OCI-LY7 (cell line): ENCODE results near the gene ZNF324B. TPM values are rescaled to one million over a fixed set of nuclear protein-coding genes. Genes with fewer than 3 reads are reported as not detected.

Experiments
- BruUV-seq: library from RNA; stranded (reverse); fragments of 400-500 nt; replicated peaks from 2 replicates; lab custom pipeline; 2021; lab: Mats Ljungman, UMichigan
- CTCF ChIA-PET: fragments of 300-600 bp; sonication (Branson Sonifier 250); formaldehyde crosslinking; loops from one replicate; lab custom pipeline; 2022; ENCODE audit warnings: antibody characterized with exemption; ENCODE audit not compliant: unreplicated experiment; lab: Charles Lee
- POLR2A ChIA-PET: fragments of 300-600 bp; sonication (Branson Sonifier 250); formaldehyde crosslinking; loops from one replicate; lab custom pipeline; 2022; ENCODE audit warnings: antibody characterized with exemption; lab: Charles Lee
- DNase-seq: peaks from one replicate; pipeline ENCODE4 v3.0.0-alpha.2; 2015; ENCODE audit warnings: low spot score
- H2AFZ ChIP-seq: fragments of 200-600 bp; sonication (generic), shearing (Covaris generic); 2 replicates; pipeline ENCODE4 v1.6.1; 2014; ENCODE audit warnings: mild to moderate bottlenecking, antibody characterized with exemption, low read length, moderate library complexity
- H3K27ac ChIP-seq: fragments of 200-600 bp; sonication (generic); 2 replicates; pipeline ENCODE4 v1.5.1; 2014; ENCODE audit warnings: mixed run types, low read depth, mild to moderate bottlenecking, moderate library complexity, low read length, inconsistent platforms; ENCODE audit not compliant: poor library complexity, severe bottlenecking
- H3K36me3 ChIP-seq: fragments of 200-600 bp; sonication (generic); 2 replicates; pipeline ENCODE4 v1.6.1; 2014; ENCODE audit warnings: mild to moderate bottlenecking, antibody characterized with exemption, low read length, moderate library complexity, mixed read lengths; ENCODE audit not compliant: insufficient read depth
- H3K4me1 ChIP-seq: fragments of 200-600 bp; sonication (generic); 2 replicates; pipeline ENCODE4 v1.5.1; 2014; ENCODE audit warnings: mild to moderate bottlenecking, low read length; ENCODE audit not compliant: insufficient read depth, poor library complexity, severe bottlenecking
- H3K4me2 ChIP-seq: fragments of 200-600 bp; sonication (generic); 2 replicates; pipeline ENCODE4 v1.6.1; 2014; ENCODE audit warnings: mild to moderate bottlenecking, low read length
- H3K4me3 ChIP-seq: fragments of 200-600 bp; sonication (generic); 2 replicates; pipeline ENCODE4 v1.5.1; 2014; ENCODE audit warnings: mild to moderate bottlenecking, low read depth, low read length; ENCODE audit not compliant: poor library complexity, severe bottlenecking
- H3K79me2 ChIP-seq: fragments of 200-600 bp; sonication (generic); 2 replicates; pipeline ENCODE4 v1.6.1; 2016; ENCODE audit warnings: low read depth, mild to moderate bottlenecking, low read length, moderate library complexity, mixed read lengths; ENCODE audit not compliant: insufficient read depth
- H3K9me2 ChIP-seq: fragments of 200-600 bp; sonication (generic); 2 replicates; pipeline ENCODE4 v1.6.1; 2016; ENCODE audit warnings: mild to moderate bottlenecking, low read length, mixed read lengths; ENCODE audit not compliant: insufficient read depth
- H3K9me3 ChIP-seq: fragments of 200-600 bp; sonication (generic); 2 replicates; pipeline ENCODE4 v1.6.1; 2014; ENCODE audit warnings: mild to moderate bottlenecking, mixed run types, low read length, mixed read lengths
- H4K20me1 ChIP-seq: fragments of 200-600 bp; sonication (generic); 2 replicates; pipeline ENCODE4 v1.6.1; 2014; ENCODE audit warnings: mild to moderate bottlenecking, antibody characterized with exemption, low read length, moderate library complexity, mixed read lengths; ENCODE audit not compliant: insufficient read depth
- CTCF ChIP-seq: fragments of 200-600 bp; sonication (generic); conservative IDR thresholded peaks from 2 replicates; pipeline ENCODE4 v1.5.1; 2014; ENCODE audit warnings: mild to moderate bottlenecking, antibody characterized with exemption, low read length, moderate library complexity, mixed read lengths
- EZH2phosphoT487 ChIP-seq: fragments of 200-600 bp; sonication (generic); IDR thresholded peaks from 2 replicates; pipeline ENCODE4 v1.6.1; 2018; ENCODE audit warnings: low read depth, borderline replicate concordance, mild to moderate bottlenecking, mixed run types, antibody characterized with exemption, low read length, moderate library complexity, mixed read lengths
- intact Hi-C: fragments of 100-400 bp; cut with micrococcal nuclease; formaldehyde crosslinking; loops from one replicate; pipeline ENCODE4 v1.10.0; 2022; ENCODE audit not compliant: unreplicated experiment
- total RNA-seq, 2 experiments: library from RNA; depleted of rRNA in 1 of 2; stranded (reverse); fragments of >200 nt in 1 of 2; shearing (Covaris generic) in 1 of 2; gene quantifications; 2 replicates each; pipeline ENCODE4 v1.2.3, GENCODE V29; 2014 to 2022

Gene ZNF324B
- total RNA-seq, 2 experiments from 2014 or later: 13.8 to 14.5 TPM

- no peaks in the 10 kb centered on the region for H3K9me3 ChIP-seq
- CTCF ChIA-PET: no interaction called here
- peak; percentile 45 for TF ChIP-seq CTCF
- no peak for TF ChIP-seq EZH2phosphoT487
- H3K4me2 ChIP-seq: peak within 1 kb of the TSS; percentile 96
- POLR2A ChIA-PET: interaction anchor here (0.8 kb wide), 1 partner anchor 56 kb away, joined by 3 read pairs; no protein-coding TSS in a partner anchor
- H3K27ac ChIP-seq: peak within 1 kb of the TSS; percentile 47
- peak within 1 kb of the TSS; percentile 83 for H3K4me3 ChIP-seq
- intact Hi-C loops: loop anchor here (1.0 to 5.0 kb wide), 4 partner anchors 43 to 226 kb away; partner anchors contain the start of genes ZNF274, ZNF324, ZNF324B and ZSCAN22
- H3K9me2 ChIP-seq: no peaks in the 10 kb centered on the region
- peak; percentile 97 for DNase-seq
- peaks cover 20% of the 10 kb centered on the region for H3K4me1 ChIP-seq
- BruUV-seq: no TSS peak
- H3K36me3 ChIP-seq: no peaks in the 10 kb centered on the region
- peak within 1 kb of the TSS; percentile 63 for H2AFZ ChIP-seq
- H3K79me2 ChIP-seq: peaks cover 12% of the 10 kb centered on the region; the same call in 1 of the 2 replicates
- H4K20me1 ChIP-seq: no peaks in the 10 kb centered on the region
Measured at GRCh38 chr19:58408152-58409009, 43.0 kb upstream of the ZNF324B start, which contains the start of gene ZNF584. TSS of gene ZNF584 (plus strand) at chr19:58408649. CDS start at chr19:58409148, 499 bp downstream.

- Histone ChIP-seq H2AFZ (peak overlapping the region; percentile 63), H3K4me1 (peaks cover 20% of the 10 kb centered on the region), H3K9me2 (no peaks in the 10 kb centered on the region), H3K79me2 (peaks cover 12% of the 10 kb centered on the region; the same call in 1 of the 2 replicates), H3K27ac (no peak overlapping the region), H3K4me2 (peak overlapping the region; percentile 91), H3K36me3 (no peaks in the 10 kb centered on the region), H4K20me1 (no peaks in the 10 kb centered on the region), H3K9me3 (no peaks in the 10 kb centered on the region), H3K4me3 (peak overlapping the region; percentile 83)
- ChIA-PET POLR2A (interaction anchor here (0.8 kb wide), 1 partner anchor 56 kb away, joined by 3 read pairs; no protein-coding TSS in a partner anchor), CTCF (no interaction called here)
- DNase-seq: no peak
- intact Hi-C loops: loop anchor here (2.0 to 5.0 kb wide), 3 partner anchors 58 to 226 kb away; partner anchors contain the start of genes ZNF274, ZNF324 and ZSCAN22
- TF ChIP-seq EZH2phosphoT487 (no peak), CTCF (no peak)
- no TSS peak for BruUV-seq
Measured at GRCh38 chr19:58409010-58409790, 42.2 kb upstream of the ZNF324B start.
